Spleen (tissue), 7 donors: ENCODE data around the gene ITPKB.

Source experiments
- POLR2AphosphoS5 ChIP-seq, 3 donors: sonication (generic); formaldehyde crosslinking; IDR thresholded peaks; one replicate each; pipeline ENCODE4 v1.5.1; 2017; ENCODE audit warnings: antibody characterized with exemption in 3 of 3
- TF ChIP-seq, protein P1 (sequence below), 11 experiments: fragments of 200-600 bp in 7 of 11; fragments of 450-650 bp in 4 of 11; sonication (generic) in 4 of 11; IDR thresholded peaks in 8 of 11; conservative IDR thresholded peaks in 3 of 11; 1 replicate in 7 of 11; 2 replicates in 4 of 11; pipeline versions ENCODE4 v1.4.0 to v1.8.0; 2016 to 2021; ENCODE audit warnings: antibody characterized with exemption in 11 of 11, inconsistent platforms in 4 of 11, mild to moderate bottlenecking in 1 of 11
- donor health status: DM: no; HTN: no; CAD: no; lungs with moderate emphysema.
- donor health status: DM: no; HTN: no; CAD: no.
- donor health status: DM: no; HTN: no; CAD: no.

DNA sequence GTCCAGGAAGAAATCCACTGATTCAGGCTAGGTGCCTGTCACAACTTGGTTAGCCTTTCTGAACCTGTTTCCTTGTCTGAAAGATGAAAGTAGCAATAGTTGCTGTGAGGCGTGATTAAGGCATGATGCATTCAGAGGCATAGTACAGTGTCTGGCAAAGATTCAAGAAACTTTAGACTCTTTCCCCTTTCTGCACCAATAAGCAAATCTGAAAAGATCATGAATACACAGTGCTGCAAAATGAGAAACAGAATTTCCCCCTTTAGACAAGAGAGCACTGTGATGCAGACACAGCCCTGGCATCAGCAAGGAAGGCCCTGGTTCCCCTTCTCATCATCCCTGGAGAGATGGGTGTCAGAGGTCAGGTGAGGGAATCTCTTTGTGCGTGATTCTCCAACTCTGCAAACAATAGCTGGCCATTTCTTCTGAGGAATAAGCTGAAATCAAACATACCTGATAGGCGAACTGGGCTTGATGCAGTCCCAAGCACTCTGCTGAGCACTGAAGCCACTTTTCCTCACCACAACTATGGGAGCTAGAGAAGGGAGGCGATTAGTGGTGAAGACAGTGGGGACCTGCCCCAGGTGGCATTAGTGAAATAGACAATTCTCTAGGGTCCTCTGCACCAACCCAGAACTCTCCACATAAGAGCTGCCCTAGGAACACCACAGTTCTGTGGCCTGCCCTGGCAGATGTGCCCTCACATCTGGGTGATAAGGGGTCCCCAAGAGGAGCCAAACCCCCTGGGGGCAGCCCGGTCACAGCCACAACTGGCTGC, 41.7 kb downstream of the ITPKB start:
- TF ChIP-seq POLR2AphosphoS5 (IDR thresholded peaks at IDR 0.05): peak in 1 of 3 donors; percentile 67
- TF ChIP-seq, protein P1, sequence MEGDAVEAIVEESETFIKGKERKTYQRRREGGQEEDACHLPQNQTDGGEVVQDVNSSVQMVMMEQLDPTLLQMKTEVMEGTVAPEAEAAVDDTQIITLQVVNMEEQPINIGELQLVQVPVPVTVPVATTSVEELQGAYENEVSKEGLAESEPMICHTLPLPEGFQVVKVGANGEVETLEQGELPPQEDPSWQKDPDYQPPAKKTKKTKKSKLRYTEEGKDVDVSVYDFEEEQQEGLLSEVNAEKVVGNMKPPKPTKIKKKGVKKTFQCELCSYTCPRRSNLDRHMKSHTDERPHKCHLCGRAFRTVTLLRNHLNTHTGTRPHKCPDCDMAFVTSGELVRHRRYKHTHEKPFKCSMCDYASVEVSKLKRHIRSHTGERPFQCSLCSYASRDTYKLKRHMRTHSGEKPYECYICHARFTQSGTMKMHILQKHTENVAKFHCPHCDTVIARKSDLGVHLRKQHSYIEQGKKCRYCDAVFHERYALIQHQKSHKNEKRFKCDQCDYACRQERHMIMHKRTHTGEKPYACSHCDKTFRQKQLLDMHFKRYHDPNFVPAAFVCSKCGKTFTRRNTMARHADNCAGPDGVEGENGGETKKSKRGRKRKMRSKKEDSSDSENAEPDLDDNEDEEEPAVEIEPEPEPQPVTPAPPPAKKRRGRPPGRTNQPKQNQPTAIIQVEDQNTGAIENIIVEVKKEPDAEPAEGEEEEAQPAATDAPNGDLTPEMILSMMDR (IDR thresholded peaks at IDR 0.05 in 8 of 11, conservative IDR thresholded peaks at IDR 0.05 in 3 of 11): no peak
